Measurements from ENCODE around the gene FBXO15. TPM values are rescaled to one million over a fixed set of nuclear protein-coding genes. Genes with fewer than 3 reads are reported as not detected.

Gene FBXO15
- total and polyA plus RNA-seq, 2 of the 13 experiments (the other 11 are each of a cell fraction or from before 2014, with no cell fraction given) = 0.09 to 0.12 TPM

DNA sequence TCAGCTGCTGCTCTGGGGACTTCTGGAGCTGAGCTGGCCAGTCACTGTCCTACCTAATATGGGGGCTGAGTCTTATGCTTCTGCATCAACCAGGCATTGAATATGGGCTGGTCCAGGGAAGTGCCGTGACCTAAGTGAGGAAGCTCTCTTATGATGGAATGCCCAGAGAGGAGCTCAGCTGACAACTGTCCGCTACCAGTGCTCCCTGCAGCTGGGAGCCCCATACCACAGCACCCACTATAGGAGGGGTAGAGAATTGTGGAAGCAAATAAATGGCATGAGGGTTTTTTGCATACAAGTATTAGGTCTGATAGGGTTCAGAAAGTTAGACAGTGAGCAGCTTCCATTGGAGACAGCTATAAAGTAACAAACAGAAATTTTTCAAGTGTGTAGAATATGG, 5.2 kb upstream of the FBXO15 start:
- no peak overlapping the region for H3K9ac ChIP-seq (ENCODE audit: insufficient read depth, low read depth, low read length)
- H3K4me1 ChIP-seq (ENCODE audit: insufficient read depth, low read length) = peaks cover 23% of the 10 kb centered on the region
- TF ChIP-seq, protein P1, sequence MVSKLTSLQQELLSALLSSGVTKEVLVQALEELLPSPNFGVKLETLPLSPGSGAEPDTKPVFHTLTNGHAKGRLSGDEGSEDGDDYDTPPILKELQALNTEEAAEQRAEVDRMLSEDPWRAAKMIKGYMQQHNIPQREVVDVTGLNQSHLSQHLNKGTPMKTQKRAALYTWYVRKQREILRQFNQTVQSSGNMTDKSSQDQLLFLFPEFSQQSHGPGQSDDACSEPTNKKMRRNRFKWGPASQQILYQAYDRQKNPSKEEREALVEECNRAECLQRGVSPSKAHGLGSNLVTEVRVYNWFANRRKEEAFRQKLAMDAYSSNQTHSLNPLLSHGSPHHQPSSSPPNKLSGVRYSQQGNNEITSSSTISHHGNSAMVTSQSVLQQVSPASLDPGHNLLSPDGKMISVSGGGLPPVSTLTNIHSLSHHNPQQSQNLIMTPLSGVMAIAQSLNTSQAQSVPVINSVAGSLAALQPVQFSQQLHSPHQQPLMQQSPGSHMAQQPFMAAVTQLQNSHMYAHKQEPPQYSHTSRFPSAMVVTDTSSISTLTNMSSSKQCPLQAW (CRISPR knock-in tag; IDR thresholded peaks at IDR 0.05) = no peak
- TF ChIP-seq ZNF460 (CRISPR knock-in tag; IDR thresholded peaks at IDR 0.05; ENCODE audit: borderline replicate concordance) = no peak
- no peak for TF ChIP-seq SALL2 (CRISPR knock-in tag; IDR thresholded peaks at IDR 0.05)
- TF ChIP-seq POLR2A (IDR thresholded peaks at IDR 0.05; ENCODE audit: insufficient read depth in 1 of 2, low read depth in 2 of 2, low read length in 2 of 2) = no peak
- TF ChIP-seq ZNF567 (CRISPR knock-in tag; IDR thresholded peaks at IDR 0.05; ENCODE audit: borderline replicate concordance) = no peak
- TF ChIP-seq SNRNP70 (IDR thresholded peaks at IDR 0.05; ENCODE audit: low read depth, low read length) = no peak
- TF ChIP-seq HMG20A (CRISPR knock-in tag; IDR thresholded peaks at IDR 0.05; ENCODE audit: borderline replicate concordance) = no peak
- TF ChIP-seq ZNF496 (CRISPR knock-in tag; IDR thresholded peaks at IDR 0.05; ENCODE audit: insufficient replicate concordance) = no peak
- TF ChIP-seq ZNF558 (CRISPR knock-in tag; IDR thresholded peaks at IDR 0.05; ENCODE audit: borderline replicate concordance) = no peak
- no peak for TF ChIP-seq KLF11 (CRISPR knock-in tag; IDR thresholded peaks at IDR 0.05)
- TF ChIP-seq, protein P2, sequence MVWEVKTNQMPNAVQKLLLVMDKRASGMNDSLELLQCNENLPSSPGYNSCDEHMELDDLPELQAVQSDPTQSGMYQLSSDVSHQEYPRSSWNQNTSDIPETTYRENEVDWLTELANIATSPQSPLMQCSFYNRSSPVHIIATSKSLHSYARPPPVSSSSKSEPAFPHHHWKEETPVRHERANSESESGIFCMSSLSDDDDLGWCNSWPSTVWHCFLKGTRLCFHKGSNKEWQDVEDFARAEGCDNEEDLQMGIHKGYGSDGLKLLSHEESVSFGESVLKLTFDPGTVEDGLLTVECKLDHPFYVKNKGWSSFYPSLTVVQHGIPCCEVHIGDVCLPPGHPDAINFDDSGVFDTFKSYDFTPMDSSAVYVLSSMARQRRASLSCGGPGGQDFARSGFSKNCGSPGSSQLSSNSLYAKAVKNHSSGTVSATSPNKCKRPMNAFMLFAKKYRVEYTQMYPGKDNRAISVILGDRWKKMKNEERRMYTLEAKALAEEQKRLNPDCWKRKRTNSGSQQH (CRISPR knock-in tag; IDR thresholded peaks at IDR 0.05; ENCODE audit: low read depth) = no peak
- no peak for TF ChIP-seq ZNF337 (CRISPR knock-in tag; IDR thresholded peaks at IDR 0.05; ENCODE audit: borderline replicate concordance, low read depth)
- H3K9me3 ChIP-seq (ENCODE audit: low read length) = no peaks in the 10 kb centered on the region
- no peak overlapping the region for H3K27ac ChIP-seq (ENCODE audit: extremely low read length, insufficient read depth, low read length)
- H4K20me1 ChIP-seq (ENCODE audit: insufficient read depth, low read length) = no peaks in the 10 kb centered on the region
- DNase-seq (ENCODE audit: low spot score) (no peak), ATAC-seq (no peak), FAIRE-seq (no peak)
- H3K4me2 ChIP-seq (ENCODE audit: low read depth, low read length) = no peak overlapping the region
- H3K36me3 ChIP-seq (replicated peaks in 1 of 2; ENCODE audit: control insufficient read depth in 1 of 2, insufficient read depth in 2 of 2, low read length in 2 of 2) = peaks cover 14 to 45% of the 10 kb centered on the region in 2 experiments
- no peak overlapping the region for H3K4me3 ChIP-seq (replicated peaks in 1 of 3; ENCODE audit: insufficient read depth in 1 of 3, low read depth in 2 of 3, low read length in 3 of 3)
- intact Hi-C loops (cut with micrococcal nuclease; ENCODE audit: unreplicated experiment) (no loop called here), in situ Hi-C loops (cut with HindIII; ENCODE audit: extremely low pct_ligation_motif_present, low pct_unique_long_range_greater_than_20kb) (no loop called here)
- ChIA-PET CTCF (ENCODE audit: low intra/inter-chr PET ratio, low total read pairs) (no interaction called here), POLR2A (no interaction called here)
- H3K27me3 ChIP-seq (ENCODE audit: control insufficient read depth in 1 of 2, insufficient read depth in 2 of 2, low read length in 2 of 2) = no peaks in the 10 kb centered on the region; a peak in 1 of 5 replicates
- H2AFZ ChIP-seq (ENCODE audit: low read length) = no peak overlapping the region
- peaks cover 52% of the 10 kb centered on the region for H3K79me2 ChIP-seq (ENCODE audit: insufficient read depth, low read length)
- no TSS peak for BruUV-seq (replicated peaks)
- 100% methylated on average over 1 of the region's 2 CpGs for WGBS (ENCODE audit: low lambda C conversion rate)
